IPS DF 6.9 (cell line): Measurements from ENCODE around the gene YEATS2.
"Not testable (repeated sequence)": the region's sequence is repeated elsewhere in the genome, so short reads cannot be mapped to it uniquely, and the experiment has no call there.

Experiments
- DNase-seq: peaks from one replicate; pipeline ENCODE4 v3.0.0-alpha.2; 2013; ENCODE audit warnings: low read depth, low spot score
- H3K27ac ChIP-seq: one replicate; pipeline ENCODE4 v1.5.1; 2013; ENCODE audit warnings: low read length, control low read depth
- H3K27me3 ChIP-seq: 2 replicates; pipeline ENCODE4 v1.6.1; 2013; ENCODE audit warnings: mild to moderate bottlenecking, low read length; ENCODE audit not compliant: control insufficient read depth, insufficient read depth
- H3K36me3 ChIP-seq: 2 replicates; pipeline ENCODE4 v1.6.1; 2013; ENCODE audit warnings: low read length; ENCODE audit not compliant: control insufficient read depth, insufficient read depth
- H3K4me1 ChIP-seq: 2 replicates; pipeline ENCODE4 v1.6.1; 2013; ENCODE audit warnings: low read length; ENCODE audit not compliant: control insufficient read depth, insufficient read depth
- H3K4me3 ChIP-seq: 2 replicates; pipeline ENCODE4 v1.5.1; 2013; ENCODE audit warnings: mild to moderate bottlenecking, low read length
- H3K9me3 ChIP-seq: 2 replicates; pipeline ENCODE4 v1.6.1; 2013; ENCODE audit warnings: low read length, inconsistent platforms; ENCODE audit not compliant: control insufficient read depth, insufficient read depth
- WGBS: extraction: QIAGEN DNeasy Blood & Tissue Kit; methylation state at CpG from one replicate; pipeline ENCODE4 v1.1.7; 2013; ENCODE audit warnings: mixed read lengths, missing lambda C conversion rate; ENCODE audit not compliant: insufficient read length, insufficient coverage; 5-methylcytosine and 5-hydroxymethylcytosine counted together

The YEATS2 gene

DNA sequence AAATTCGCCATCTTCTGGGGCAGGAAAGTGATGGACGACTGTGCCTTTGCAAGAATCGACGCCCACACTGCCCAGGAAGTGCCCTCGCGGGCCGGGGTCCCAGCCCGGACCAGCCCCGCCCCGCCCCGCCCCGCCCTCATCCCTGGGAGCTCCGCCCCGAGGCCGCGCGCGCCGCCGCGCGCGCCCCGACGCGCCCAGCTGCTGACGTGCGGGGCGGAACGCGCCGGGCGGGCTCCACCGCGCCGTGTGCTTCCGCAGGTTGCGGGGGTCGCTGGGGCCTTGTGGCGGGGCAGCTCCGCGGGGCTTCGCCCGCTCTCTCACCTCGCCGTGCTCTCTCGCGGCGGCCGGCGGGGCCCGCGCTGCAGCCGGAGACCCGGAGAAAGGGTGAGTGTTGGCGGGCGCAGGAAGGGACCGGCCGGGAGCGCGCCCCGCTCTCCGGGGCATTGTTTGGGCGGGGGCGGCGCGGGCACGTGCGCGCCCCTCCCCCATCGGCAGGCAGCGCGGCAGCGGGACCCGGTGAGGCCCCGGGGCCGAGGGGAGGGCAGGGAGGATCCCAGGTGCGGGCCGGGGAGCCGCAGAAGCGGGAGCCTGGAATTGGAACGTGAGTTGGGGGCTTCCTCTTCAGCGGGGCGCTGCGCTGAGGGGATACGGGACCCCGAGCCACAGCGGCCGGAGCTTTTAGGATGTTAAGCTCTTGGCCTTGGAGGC lies at the start of gene YEATS2:
Gene YEATS2 (plus strand): TSS at position 188 of the 708 bp plus-strand sequence. CDS start 17,366 bp downstream, outside the sequence.
- WGBS = no CpG with 5 or more reads among the region's 89 CpGs
- Histone ChIP-seq H3K4me3 (peak within 1 kb of the TSS; percentile 96), H3K36me3 (no peaks in the 10 kb centered on the region), H3K27me3 (no peaks in the 10 kb centered on the region), H3K4me1 (peaks cover 2% of the 10 kb centered on the region; the same call in 1 of the 2 replicates), H3K9me3 (no peaks in the 10 kb centered on the region), H3K27ac (no peak within 1 kb of the TSS)
- no peak for DNase-seq

DNA sequence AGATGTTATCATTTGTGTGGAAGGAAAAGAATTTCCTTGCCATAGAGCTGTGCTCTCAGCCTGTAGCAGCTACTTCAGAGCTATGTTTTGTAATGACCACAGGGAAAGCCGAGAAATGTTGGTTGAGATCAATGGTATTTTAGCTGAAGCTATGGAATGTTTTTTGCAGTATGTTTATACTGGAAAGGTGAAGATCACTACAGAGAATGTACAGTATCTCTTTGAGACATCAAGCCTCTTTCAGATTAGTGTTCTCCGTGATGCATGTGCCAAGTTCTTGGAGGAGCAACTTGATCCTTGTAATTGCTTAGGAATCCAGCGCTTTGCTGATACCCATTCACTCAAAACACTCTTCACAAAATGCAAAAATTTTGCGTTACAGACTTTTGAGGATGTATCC lies 47.0 kb upstream of the YEATS2 start:
- WGBS = no CpG with 5 or more reads among the region's 4 CpGs

DNA sequence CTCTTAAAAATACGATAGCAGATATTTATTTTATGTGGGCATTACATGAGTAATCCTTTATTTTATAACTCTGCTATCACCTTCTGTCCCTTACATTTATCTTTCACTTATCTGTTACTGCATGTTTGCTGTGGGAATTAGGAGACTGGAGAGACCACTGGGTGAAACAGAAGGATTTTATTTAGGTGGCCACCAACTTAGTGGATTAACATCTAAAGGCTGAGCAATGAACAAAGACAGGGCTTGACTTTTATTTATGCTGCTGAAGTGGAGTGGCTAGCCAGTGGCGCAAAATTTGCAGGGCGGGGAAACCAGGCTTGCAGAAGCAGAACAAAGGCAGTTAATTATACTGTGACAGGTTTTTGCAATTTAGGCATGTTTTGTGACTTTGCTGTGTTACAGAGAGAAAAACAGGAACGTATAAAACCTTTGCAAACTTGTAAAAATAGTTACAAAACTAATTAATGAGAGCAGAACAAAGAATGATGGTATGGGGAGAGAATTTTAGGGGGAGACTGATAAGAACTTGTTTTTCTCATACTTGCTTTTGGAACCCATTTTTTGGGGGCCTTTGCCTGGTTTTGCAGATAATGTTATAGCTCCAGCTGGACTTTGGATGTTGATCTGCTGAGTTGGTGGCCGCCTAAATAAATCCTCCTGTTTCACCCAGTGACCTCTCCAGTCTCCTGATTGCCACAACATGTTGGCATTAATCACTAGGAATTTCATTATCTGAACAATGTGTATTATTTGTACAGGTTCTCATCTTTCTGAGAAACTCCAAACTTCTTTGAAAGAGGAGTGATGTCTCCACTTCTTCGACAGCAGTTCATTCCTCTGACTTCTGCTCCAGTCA lies 44.2 kb upstream of the YEATS2 start:
- Histone ChIP-seq H3K36me3 (no peaks in the 10 kb centered on the region; the same call in 1 of the 2 replicates), H3K27ac (no peak overlapping the region), H3K27me3 (no peaks in the 10 kb centered on the region), H3K4me1 (no peaks in the 10 kb centered on the region), H3K4me3 (no peak overlapping the region), H3K9me3 (peaks cover 3% of the 10 kb centered on the region)
- DNase-seq = no peak
- WGBS = no CpG with 5 or more reads among the region's 6 CpGs

More for the DNA sequence above, 47.0 kb upstream of the YEATS2 start:
- H3K36me3 ChIP-seq = no peaks in the 10 kb centered on the region; the same call in 1 of the 2 replicates
- H3K9me3 ChIP-seq = peaks cover 3% of the 10 kb centered on the region
- no peak overlapping the region for H3K27ac ChIP-seq
- H3K4me3 ChIP-seq = no peak overlapping the region
- DNase-seq = no peak
- H3K4me1 ChIP-seq = no peaks in the 10 kb centered on the region
- no peaks in the 10 kb centered on the region for H3K27me3 ChIP-seq

DNA sequence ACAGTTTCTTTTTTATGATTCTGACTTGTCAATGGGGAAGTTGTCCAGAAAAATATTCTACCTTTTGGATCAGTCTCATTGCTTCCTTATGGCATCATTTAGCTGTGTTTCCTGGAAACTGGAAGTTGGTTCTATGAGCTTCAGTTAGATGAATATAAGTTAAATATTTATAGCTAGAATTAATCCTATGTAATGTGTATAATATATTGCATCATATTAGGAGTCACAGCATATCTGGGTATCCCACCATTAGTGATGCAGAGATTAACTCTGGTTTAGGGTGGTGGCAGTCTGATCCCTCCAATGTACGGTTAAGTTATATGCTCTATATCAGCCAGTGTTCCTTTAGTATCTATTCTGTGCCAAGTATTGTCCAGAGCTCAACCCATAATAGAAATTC lies 42.9 kb upstream of the YEATS2 start:
- Histone ChIP-seq H3K27ac (no peak overlapping the region), H3K27me3 (no peaks in the 10 kb centered on the region), H3K4me1 (no peaks in the 10 kb centered on the region), H3K9me3 (peaks cover 3% of the 10 kb centered on the region), H3K36me3 (no peaks in the 10 kb centered on the region; the same call in 1 of the 2 replicates), H3K4me3 (no peak overlapping the region)
- DNase-seq = no peak
- no CpG with 5 or more reads among the region's 1 CpG for WGBS

DNA sequence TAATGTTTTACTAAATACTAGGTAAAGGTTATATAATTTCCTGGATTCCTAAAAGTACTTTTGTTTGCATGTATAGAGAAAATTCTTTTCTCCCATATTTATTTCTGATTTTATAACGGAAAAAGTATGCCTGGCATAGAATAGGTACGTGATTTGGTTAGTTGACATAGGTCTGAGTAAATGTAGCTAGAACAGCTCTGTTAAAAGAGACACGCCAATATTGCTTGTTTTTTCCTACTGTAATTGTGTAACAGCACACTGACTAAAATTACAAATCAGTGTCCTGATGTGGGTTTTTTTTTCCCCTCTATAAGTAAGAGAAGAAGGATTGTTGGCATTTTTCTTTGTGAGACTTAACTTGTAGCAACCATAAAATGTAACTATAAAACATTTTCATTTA lies 35.5 kb upstream of the YEATS2 start:
- no CpG with 5 or more reads among the region's 3 CpGs for WGBS
- Histone ChIP-seq H3K27me3 (no peaks in the 10 kb centered on the region), H3K4me3 (no peak overlapping the region), H3K27ac (no peak overlapping the region), H3K4me1 (no peaks in the 10 kb centered on the region), H3K36me3 (peaks cover 6% of the 10 kb centered on the region; the same call in 1 of the 2 replicates), H3K9me3 (no peaks in the 10 kb centered on the region)
- DNase-seq = no peak

DNA sequence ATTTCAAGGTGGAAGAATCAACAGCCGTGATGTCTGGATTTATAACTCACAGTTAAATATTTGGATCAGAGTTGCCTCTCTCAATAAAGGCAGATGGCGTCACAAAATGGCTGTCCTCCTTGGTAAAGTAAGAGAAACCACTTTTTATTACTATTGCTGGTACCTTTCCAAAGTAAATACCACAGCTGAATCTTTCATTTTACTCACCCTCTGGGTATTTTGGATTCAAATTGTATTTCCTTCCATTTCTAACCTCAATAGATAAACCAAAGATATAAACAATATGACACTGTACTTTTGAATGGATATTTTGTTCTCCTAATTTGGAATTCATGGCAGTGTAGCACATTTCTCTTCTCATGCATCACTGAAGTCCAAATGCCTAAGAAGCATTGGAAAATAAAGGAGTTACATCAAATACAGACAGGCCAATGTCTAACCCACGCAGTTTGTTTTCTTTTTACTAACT lies 32.6 kb upstream of the YEATS2 start:
- peaks cover 6% of the 10 kb centered on the region; the same call in 1 of the 2 replicates for H3K36me3 ChIP-seq
- WGBS = no CpG with 5 or more reads among the region's 3 CpGs
- no peaks in the 10 kb centered on the region for H3K9me3 ChIP-seq
- DNase-seq = no peak
- no peak overlapping the region for H3K27ac ChIP-seq
- H3K27me3 ChIP-seq = no peaks in the 10 kb centered on the region
- H3K4me3 ChIP-seq = no peak overlapping the region
- H3K4me1 ChIP-seq = no peaks in the 10 kb centered on the region

DNA sequence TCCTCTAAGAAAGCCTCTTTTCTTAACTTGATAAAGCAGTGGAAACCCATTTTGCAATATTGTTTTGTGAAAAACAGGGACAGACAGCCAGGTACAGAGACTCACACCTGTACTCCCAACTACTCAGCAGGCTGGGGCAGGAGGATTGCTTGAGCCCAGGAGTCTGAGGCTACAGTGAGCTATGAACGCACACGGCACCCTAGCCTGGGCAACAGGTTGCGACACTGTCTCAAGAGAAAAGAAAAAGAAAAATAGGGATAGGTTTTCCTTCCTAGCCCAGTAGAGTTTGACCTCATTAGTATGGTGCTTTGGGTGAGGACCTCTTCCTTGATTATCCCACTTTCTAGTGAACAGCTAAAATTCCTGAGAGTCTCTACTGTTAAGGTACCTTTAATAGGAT lies 17.5 kb upstream of the YEATS2 start:
- no peaks in the 10 kb centered on the region for H3K27me3 ChIP-seq
- H3K4me3 ChIP-seq = no peak overlapping the region
- no peaks in the 10 kb centered on the region for H3K4me1 ChIP-seq
- no peak for DNase-seq
- no peak overlapping the region for H3K27ac ChIP-seq
- H3K36me3 ChIP-seq = no peaks in the 10 kb centered on the region
- no CpG with 5 or more reads among the region's 3 CpGs for WGBS
- no peaks in the 10 kb centered on the region for H3K9me3 ChIP-seq

DNA sequence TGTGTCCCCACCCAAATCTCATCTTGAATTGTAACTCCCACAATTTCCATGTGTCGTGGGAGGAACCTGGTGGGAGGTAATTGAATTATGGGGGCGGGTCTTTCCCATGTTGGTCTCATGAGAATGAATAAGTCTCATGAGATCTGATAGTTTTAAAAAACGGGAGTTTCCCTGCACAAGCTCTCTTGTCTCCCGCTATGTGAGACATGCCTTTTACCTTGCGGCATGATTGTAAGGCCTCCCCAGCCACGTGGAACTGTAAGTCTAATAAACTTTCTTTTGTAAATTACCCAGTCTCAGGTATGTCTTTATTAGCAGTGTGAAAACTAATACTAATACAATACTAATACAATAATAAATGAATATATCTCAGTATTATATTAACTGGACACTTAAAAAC lies 9.9 kb upstream of the YEATS2 start:
- H3K4me1 ChIP-seq = no peaks in the 10 kb centered on the region
- H3K4me3 ChIP-seq = no peak overlapping the region
- no peaks in the 10 kb centered on the region for H3K9me3 ChIP-seq
- no CpG with 5 or more reads among the region's 6 CpGs for WGBS
- no peak overlapping the region for H3K27ac ChIP-seq
- no peak for DNase-seq
- H3K27me3 ChIP-seq = no peaks in the 10 kb centered on the region
- no peaks in the 10 kb centered on the region for H3K36me3 ChIP-seq

DNA sequence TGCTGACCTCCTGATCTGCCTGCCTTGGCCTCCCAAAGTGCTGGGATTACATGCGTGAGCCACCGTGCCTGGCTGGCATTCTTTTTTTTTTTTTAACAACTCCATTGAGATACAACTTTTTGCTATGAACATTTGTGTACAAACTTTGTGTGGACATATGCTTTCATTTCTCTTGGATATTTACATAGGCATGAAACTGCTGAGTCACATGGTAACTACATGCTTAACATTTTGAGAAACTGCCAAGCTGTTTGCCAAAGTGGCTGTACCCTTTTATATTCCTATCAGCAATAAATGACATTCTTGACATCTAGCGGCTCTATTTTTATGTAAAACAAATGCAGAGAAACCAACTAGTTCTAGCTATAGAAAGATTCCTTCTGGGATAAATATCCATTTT lies 8.7 kb upstream of the YEATS2 start:
- no peaks in the 10 kb centered on the region for H3K4me1 ChIP-seq
- H3K27ac ChIP-seq = no peak overlapping the region
- no peak for DNase-seq
- H3K36me3 ChIP-seq = no peaks in the 10 kb centered on the region
- no peak overlapping the region for H3K4me3 ChIP-seq
- WGBS = no CpG with 5 or more reads among the region's 3 CpGs
- no peaks in the 10 kb centered on the region for H3K9me3 ChIP-seq
- H3K27me3 ChIP-seq = no peaks in the 10 kb centered on the region

DNA sequence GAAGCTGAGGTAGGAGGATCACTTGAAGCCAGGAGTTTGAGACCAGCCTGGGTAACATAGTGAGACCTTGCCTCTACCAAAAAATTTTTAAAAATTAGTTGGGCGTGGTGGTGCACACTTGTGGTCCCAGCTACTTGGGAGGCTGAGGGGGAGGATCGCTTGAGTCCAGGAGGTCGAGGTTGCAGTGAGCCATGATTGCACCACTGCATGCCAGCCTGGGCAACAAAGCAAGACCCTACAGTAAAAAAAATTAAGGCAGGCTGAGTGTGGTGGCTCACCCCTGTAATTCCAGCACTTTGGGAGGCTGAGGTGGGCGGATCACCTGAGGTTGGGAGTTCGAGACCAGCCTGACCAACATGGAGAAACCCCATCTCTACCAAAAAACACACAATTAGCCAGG lies 8.0 kb upstream of the YEATS2 start:
- H3K4me1 ChIP-seq, DNase-seq, H3K9me3 ChIP-seq, H3K27me3 ChIP-seq, H3K27ac ChIP-seq, H3K4me3 ChIP-seq, H3K36me3 ChIP-seq: not testable (repeated sequence)
- WGBS = no CpG with 5 or more reads among the region's 5 CpGs
